GM12874 (cell line): ENCODE results near the gene ZNF777.

Experiments used
- CTCF ChIP-seq: IDR thresholded peaks from 2 replicates; pipeline ENCODE4 v1.5.1; 2011; ENCODE audit warnings: low read depth, mild to moderate bottlenecking, control low read depth, low read length, moderate library complexity; ENCODE audit not compliant: insufficient read depth

The ZNF777 gene

GRCh38 chr7:149432121-149432691, 28.7 kb downstream of the ZNF777 start:
- no peak for TF ChIP-seq CTCF

GRCh38 chr7:149431486-149432120, 29.3 kb downstream of the ZNF777 start:
- TF ChIP-seq CTCF, result no peak

GRCh38 chr7:149430192-149430591, 30.7 kb downstream of the ZNF777 start:
- TF ChIP-seq CTCF, result no peak

- TF ChIP-seq CTCF, result no peak
Observed at GRCh38 chr7:149427893-149428292, 33.0 kb downstream of the ZNF777 start.

GRCh38 chr7:149427096-149427680, 33.7 kb downstream of the ZNF777 start:
- TF ChIP-seq CTCF, result no peak

GRCh38 chr7:149423449-149424110, 37.3 kb downstream of the ZNF777 start:
- no peak for TF ChIP-seq CTCF

GRCh38 chr7:149422914-149423301, 38.0 kb downstream of the ZNF777 start:
- TF ChIP-seq CTCF, result no peak
